ENCODE measurements around the gene KHNYN.

DNA sequence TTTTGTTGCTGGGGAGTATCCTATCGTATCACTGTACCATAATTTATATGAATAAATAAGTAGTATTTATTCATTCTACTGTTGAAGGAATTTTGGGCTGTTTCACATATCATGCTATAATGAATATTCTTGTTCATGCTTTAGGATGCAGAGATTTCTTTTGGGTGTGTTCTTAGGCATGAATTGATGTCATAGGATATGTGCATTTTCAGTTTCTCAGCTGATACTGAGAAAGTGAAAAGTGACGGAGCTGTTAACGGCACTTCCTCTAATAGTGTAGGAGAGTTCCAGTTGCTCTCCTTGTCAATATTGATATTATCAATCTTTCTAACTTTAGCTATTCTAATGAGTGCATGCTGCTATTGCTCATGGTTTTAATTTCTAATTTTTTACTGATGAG lies 36.1 kb downstream of the KHNYN start:
- TF ChIP-seq SP1 (IDR thresholded peaks at IDR 0.05) (no peak), BHLHE40 (IDR thresholded peaks at IDR 0.05; ENCODE audit: borderline replicate concordance) (no peak)
